HG02798 (cell line): ENCODE measurements around the gene CNTNAP5.
A peak's percentile ranks its signal among the peaks of the same experiment; 100 is the strongest.

Experiments
- ATAC-seq: cut with Tn5 transposase; IDR thresholded peaks from one replicate; pipeline ENCODE4 v1.9.1; 2021; ENCODE audit warnings: mild to moderate bottlenecking; ENCODE audit not compliant: unreplicated experiment, poor library complexity

CNTNAP5 gene

DNA sequence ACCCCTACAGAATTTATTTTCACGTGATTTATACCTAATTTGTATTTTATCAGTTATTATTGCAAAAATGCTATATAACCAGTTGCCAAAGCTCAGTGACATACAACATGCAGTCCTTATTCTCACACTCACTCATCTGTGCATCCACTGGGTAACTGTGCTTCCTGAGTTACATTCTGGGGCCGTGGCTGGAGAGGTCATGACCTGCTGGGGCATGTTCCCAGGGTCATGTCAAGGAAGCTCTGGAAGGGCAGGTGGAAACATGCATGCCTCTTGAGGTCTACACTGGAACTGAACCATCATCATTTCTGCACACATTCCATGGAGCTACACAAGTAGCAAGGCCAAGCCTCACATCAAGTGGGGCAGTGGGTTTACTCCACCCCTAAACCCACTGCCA is 715.5 kb downstream of the CNTNAP5 start:
- ATAC-seq: no peak

GRCh38 chr2:124753842-124754241 is 728.8 kb downstream of the CNTNAP5 start:
- ATAC-seq: no peak

GRCh38 chr2:124755386-124755785 is 730.3 kb downstream of the CNTNAP5 start:
- no peak for ATAC-seq

- no peak for ATAC-seq
These were observed 731.0 kb downstream of the CNTNAP5 start for GRCh38 chr2:124756048-124756447.

DNA sequence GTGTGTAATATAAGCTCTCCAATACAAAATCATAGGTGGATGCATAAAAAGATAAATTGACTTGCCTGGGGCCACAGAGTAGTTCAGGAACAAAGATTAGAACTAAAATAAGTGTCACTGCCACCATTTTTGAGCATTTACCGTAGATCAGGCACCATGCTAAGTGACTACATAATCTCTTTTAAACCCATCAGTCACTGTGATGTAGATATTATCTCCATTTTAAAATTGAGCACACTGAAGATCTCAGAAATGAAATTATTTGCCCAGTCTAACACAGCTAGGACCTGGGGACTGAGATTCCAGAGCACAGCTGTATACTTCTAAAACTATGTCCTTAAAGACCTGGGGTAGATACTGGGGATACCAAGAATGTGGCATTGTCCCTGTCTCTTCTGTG is 737.3 kb downstream of the CNTNAP5 start:
- ATAC-seq: no peak

DNA sequence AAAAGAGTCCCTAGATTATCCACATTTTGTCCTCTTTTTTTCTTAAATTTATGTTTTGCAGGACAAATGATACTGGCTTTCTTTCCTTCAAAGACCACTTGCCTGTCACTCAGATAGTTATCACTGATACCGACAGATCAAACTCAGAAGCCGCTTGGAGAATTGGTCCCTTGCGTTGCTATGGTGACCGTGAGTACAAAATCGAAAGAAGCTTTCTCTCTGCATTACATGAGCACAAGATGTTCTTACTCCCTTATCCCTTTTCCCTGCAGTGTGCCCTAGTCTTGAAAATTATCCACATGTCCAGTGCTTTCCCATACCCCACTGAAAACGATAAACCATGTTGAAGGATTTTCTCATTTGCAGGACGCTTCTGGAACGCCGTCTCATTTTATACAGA is 738.5 kb downstream of the CNTNAP5 start:
- ATAC-seq: no peak

GRCh38 chr2:124774781-124775180 is 749.7 kb downstream of the CNTNAP5 start:
- ATAC-seq: no peak

GRCh38 chr2:124776332-124776731 is 751.2 kb downstream of the CNTNAP5 start:
- no peak for ATAC-seq

DNA sequence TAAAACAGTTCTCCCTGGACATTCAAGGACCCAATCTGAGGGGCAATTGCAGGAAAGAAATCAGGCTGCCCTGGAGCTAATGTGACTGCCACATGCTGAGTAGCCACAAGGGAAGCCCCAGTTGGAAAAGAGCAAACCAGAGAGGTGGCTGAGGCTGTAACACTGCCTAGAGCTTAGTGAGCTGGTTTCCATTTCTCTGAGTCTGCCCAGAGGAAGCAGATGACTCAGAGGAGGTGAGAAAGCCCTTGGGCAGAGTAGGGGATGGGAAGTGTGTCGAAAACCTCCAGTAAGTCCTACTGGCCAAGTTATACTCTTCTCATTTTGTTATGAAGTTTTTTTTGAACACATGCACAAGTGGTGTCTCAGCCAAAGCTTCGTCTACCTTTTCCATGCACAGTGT is 753.0 kb downstream of the CNTNAP5 start:
- ATAC-seq: no peak

DNA sequence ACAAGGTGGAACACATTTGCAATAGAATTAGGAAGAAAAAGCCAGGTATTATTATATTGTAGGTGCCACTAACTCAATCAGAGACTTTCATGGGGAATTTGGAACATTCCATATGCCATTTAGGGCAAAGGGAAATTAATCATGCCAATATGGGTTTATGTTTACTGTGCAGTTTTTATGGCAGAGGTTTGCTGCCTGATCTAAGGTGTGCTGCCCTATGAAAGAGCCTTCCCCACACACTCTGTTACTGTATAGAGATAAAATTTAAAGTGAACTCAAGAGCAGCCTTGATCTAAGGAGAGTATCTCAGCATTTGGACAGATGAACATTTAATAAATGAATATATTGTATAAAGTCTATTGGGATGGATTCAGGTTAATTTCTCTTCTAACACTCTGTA is 771.6 kb downstream of the CNTNAP5 start:
- no peak for ATAC-seq

DNA sequence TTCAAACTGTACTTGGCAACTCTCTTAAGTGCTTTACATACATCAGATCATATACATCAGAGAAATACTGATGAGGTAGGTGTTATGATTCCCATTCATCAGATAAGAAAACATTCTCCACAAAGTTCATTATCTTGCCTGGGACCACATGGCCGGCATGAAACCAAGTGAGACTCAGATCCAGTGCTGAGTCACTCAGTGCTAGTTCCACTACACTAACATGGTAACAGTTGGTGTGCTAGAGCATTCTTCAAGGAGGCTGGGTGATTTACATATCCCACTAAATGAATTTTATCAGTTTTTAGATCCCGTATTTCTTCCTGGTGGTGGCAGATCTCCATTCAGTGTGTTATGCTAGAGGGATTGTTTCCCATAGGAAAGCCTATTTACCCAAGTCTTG is 772.0 kb downstream of the CNTNAP5 start:
- ATAC-seq: no peak

GRCh38 chr2:124798551-124798950 is 773.5 kb downstream of the CNTNAP5 start:
- ATAC-seq: no peak

DNA sequence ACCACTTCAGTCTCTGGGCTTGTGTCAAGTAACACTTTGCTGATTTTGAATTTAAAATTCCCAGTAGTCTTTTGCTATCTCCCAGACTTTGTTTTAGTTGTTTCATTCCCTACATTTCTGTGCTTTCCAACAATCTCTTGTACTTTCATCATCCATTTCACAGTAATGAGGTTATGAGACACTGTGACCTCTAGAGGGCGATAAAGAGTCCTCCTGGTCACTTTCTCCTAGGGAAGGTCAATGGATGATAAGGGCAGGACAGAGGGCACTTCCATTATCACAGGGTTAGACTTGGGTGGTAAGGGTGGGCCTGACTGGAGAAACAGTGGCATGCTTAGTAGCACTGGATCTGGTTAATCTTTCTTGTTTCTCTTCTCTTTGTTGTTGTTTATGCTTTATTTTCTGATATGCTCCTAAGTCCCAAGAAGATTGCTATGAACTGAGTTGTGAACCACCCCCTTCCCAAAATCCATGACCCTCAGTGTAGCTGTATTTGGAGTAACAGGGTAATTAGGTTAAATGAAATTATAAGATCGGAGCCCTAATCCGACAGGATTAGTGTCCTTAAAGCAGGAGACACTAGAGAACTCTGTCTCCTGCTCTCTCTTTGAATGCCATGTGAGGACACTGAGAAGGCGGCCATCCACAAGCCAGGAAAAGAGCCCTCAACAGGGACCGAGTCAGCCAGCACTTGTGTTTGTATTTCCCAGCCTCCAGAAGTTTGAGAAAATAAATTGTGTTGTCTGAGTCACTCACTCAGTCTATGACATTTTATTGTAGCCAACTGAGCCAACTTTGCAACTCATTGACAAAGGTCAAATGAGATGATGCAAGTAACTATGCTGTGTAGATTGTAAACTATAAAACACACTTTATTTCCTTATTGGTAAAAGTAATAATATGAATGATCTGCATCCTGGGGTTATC is 779.2 kb downstream of the CNTNAP5 start:
- ATAC-seq: peak; percentile 77

DNA sequence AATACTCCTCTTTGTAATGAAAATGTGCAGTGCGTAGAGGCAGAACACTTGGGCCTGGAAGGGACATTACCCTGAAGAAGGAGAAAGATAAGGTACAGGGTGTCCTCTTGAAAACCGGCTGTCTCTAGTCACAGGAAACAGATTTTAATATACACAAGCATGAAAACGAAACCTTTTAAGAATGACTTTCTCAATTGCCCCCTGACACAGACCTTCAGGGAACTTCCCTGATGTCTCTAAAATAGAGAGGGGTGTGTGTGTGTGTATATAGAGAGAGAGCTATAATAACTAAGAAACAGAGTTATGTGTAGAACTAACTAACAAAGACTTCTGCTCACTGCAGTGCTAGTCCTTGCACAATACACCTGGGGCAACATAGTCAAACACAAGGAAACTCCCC is 780.0 kb downstream of the CNTNAP5 start:
- ATAC-seq: peak; percentile 68

DNA sequence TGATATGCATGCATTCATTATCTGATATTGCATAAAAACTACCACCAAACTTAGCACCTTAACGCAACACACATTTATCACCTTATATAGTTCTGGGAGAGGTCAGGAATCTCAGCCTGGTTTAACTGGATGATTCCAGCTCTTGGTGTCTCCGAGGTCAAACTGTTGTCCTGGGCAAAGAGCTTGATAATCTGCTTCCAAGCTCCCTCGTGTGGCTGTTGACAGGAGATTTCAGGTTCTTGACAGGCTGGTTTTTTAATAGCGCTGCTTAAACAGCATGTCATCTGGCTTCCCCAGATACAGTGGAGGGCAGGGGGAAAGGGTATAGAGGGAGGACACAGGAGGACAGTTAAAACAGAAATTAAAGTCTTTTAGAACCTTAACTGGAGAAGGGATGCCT is 785.0 kb downstream of the CNTNAP5 start:
- no peak for ATAC-seq

GRCh38 chr2:124814968-124815745 is 790.1 kb downstream of the CNTNAP5 start:
- ATAC-seq: no peak

DNA sequence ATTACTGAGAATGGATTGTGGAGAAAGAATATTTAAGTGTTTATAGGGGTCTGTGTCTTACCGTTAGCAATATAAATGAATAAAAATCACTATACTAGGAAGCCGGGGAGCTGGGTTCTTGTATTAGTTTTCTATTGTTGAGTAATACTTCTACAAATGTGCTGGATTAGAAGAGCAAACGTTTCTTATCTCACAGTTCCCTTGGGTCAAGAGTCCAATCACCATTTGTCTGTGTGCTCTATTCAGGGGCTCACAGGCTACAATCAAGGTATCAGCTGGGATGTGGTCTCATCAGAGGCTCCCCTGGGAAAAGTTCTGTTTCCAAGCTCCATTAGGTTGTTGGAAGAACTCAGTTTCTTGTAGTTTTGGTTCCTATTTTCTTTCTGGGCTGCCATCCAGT is 790.9 kb downstream of the CNTNAP5 start:
- ATAC-seq: no peak

DNA sequence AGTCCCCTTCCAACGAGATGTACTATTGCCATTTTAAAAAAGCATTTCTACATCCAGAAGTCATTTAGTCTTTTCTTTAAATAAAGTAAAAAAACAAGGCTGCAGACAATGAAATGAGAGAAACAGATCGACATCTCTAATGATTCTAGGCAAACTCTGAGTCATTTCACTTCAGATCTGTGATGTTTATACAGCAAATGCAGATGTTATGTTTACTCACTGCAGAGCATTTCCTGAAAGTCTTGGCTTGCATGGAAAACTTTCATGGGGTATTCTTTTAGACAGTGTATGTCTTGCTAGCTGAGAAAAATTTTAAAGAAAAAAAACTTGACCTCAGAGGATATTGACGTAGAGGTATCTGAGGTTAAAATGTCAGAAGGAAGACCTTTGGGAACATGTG is 797.4 kb downstream of the CNTNAP5 start:
- no peak for ATAC-seq

DNA sequence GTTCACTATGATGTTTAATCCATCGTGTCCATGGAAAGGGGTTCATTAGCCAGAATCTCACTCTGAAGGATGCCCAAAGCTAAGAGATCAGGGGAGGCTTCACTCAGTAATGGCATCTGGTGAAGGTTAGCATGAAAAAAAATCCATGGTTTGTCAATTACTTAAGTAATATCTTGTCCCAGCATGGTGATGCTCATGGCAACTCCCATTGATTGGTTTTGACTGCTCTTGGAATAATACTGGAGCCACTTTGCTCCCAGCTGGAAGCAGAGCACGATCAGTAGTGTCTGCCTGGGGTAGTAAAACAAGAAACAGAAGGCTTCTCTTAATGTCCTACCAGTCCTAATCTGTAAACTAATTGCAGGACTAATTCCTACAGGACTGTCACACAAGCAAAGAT is 799.4 kb downstream of the CNTNAP5 start:
- ATAC-seq: no peak

DNA sequence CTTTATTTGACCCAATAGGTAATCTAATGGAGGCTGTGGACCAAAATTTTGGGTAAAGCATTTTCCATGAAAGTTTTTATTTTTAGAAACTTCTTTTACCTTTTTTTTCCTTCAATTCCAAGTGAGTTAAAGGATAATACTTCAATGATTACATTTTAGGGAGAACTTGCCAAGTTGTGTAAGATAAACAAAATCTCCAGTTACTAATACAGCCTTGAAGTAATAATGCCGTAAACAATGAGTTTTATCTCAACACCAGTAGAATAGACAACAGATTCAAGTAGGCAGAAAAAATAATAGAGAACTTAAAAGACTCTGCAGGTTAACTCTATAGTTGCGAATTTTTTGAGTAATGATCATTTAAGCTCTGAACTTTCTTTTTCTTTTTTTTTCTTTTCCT is 807.4 kb downstream of the CNTNAP5 start:
- ATAC-seq: no peak

DNA sequence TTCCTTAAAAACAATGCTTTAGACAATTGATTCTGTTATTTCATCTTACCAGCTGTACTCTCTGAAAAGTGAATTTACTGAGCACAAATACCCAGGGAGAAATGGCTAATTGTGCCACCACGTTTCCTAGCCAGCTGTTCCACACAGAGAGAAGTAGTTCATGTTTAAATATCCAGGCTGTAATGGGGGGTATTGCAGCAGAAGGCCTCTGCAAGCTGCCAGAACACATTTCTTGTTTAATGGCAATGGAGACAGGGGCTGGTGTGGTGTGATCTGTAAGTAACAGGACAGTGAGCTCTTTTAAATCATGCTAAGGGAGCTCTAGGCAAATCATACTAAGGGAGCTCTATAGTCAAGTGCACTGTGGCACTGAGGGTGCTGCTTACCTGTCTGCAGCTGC is 809.2 kb downstream of the CNTNAP5 start:
- ATAC-seq: no peak

DNA sequence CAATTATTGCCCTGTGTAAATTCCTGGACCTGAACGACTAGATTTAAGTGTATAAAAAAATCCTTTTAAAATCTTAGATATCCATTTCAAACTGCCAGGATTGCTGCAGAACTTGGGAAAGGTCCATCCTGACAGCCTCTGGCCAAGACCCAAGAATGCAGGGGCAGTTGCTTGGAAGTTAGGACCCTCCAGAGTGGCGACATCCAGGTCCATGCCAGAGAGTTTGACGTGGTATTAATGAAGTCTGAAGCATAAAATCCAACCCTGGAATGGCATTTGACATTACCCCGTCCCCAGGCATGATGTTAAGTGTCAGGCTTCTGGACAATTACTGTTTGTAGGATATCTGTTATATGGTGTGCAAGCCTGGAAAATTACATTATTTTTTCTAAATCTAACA is 810.2 kb downstream of the CNTNAP5 start:
- ATAC-seq: no peak
